ENCODE measurements around the gene FRS2. TPM values are rescaled to one million over a fixed set of nuclear protein-coding genes. Genes with fewer than 3 reads are reported as not detected.

FRS2 gene
- total and polyA plus RNA-seq, 10 of the 15 experiments (the other 5 are each of a cell fraction or from before 2014, with no cell fraction given), result 1.1 to 13.1 (median 5.9) TPM

DNA sequence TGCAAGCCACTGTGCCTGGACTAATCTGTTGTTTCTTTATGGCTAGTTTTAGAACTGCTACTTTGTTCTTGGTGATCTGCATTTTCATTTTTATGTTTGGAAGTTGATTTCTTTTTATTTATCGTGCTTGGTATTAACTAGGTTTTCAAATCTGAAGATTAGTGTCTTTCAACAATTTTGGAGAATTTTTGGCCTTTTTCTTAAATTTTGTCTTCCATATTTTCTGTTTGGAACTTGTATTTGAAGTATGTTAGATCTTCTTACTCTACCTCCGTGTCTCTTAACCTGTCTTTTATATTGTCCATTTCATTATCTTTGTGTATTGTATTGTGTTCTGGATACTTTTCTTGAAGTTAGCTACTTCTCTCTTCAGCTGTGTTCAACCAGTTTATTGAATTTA is 9.5 kb downstream of the FRS2 start:
- intact Hi-C loops (cut with micrococcal nuclease; ENCODE audit: unreplicated experiment), result no loop called here
- RAD21 ChIA-PET (ENCODE audit: unreplicated experiment), result no interaction called here
- 95% methylated on average over 2 of the region's 2 CpGs for WGBS (ENCODE audit: insufficient coverage, insufficient replicate concordance, low lambda C conversion rate, missing lambda C conversion rate)
- no peak for DNase-seq (ENCODE audit: low read depth, low spot score)
- Histone ChIP-seq H3K9ac (ENCODE audit: control insufficient read depth, insufficient read depth, low read length) (no peak overlapping the region), H3K79me2 (ENCODE audit: control insufficient read depth, insufficient read depth, low read length) (peaks cover 62% of the 10 kb centered on the region), H3K4me2 (ENCODE audit: control insufficient read depth, insufficient read depth) (no peak overlapping the region), H3K4me3 (no peak overlapping the region), H3K27me3 (replicated peaks in 1 of 2; ENCODE audit: control insufficient read depth in 2 of 2, insufficient read depth in 2 of 2, low read length in 1 of 2) (no peaks in the 10 kb centered on the region), H3K27ac (ENCODE audit: control insufficient read depth, insufficient read depth) (no peak overlapping the region), H2AFZ (ENCODE audit: control insufficient read depth, low read depth, low read length) (no peak overlapping the region), H3K36me3 (ENCODE audit: control insufficient read depth in 2 of 2, insufficient read depth in 2 of 2, low read length in 1 of 2) (no peaks in the 10 kb centered on the region; a peak in 1 of 4 replicates), H3K4me1 (ENCODE audit: control insufficient read depth, insufficient read depth, low read length) (no peaks in the 10 kb centered on the region), H4K20me1 (ENCODE audit: control insufficient read depth, insufficient read depth) (no peaks in the 10 kb centered on the region), H3K9me3 (replicated peaks; ENCODE audit: control insufficient read depth, insufficient read depth, low read length) (peaks cover 2% of the 10 kb centered on the region)
- POLR2A ChIA-PET, result no interaction called here
- BruUV-seq (replicated peaks), result no TSS peak
- no peak for ATAC-seq
- FAIRE-seq, result no peak
- SMC1A ChIA-PET (ENCODE audit: uncharacterized antibody, unreplicated experiment), result interaction anchor here (0.6 to 2.4 kb wide), 8 partner anchors 9 to 75 kb away, joined by 3 to 7 read pairs (median 4); partner anchors contain the start of gene FRS2
- CTCF ChIA-PET, result interaction anchor here (1.7 kb wide), 2 partner anchors 10 to 91 kb away, joined by 4 to 7 read pairs; partner anchors contain the start of gene FRS2
- in situ Hi-C loops (cut with MboI), result no loop called here
- TF ChIP-seq ZNF274 (IDR thresholded peaks at IDR 0.05; ENCODE audit: insufficient read depth, insufficient read length), result no peak
- TF ChIP-seq MTA3 (IDR thresholded peaks at IDR 0.05; ENCODE audit: borderline replicate concordance, low read length), result no peak
- TF ChIP-seq, protein P1, sequence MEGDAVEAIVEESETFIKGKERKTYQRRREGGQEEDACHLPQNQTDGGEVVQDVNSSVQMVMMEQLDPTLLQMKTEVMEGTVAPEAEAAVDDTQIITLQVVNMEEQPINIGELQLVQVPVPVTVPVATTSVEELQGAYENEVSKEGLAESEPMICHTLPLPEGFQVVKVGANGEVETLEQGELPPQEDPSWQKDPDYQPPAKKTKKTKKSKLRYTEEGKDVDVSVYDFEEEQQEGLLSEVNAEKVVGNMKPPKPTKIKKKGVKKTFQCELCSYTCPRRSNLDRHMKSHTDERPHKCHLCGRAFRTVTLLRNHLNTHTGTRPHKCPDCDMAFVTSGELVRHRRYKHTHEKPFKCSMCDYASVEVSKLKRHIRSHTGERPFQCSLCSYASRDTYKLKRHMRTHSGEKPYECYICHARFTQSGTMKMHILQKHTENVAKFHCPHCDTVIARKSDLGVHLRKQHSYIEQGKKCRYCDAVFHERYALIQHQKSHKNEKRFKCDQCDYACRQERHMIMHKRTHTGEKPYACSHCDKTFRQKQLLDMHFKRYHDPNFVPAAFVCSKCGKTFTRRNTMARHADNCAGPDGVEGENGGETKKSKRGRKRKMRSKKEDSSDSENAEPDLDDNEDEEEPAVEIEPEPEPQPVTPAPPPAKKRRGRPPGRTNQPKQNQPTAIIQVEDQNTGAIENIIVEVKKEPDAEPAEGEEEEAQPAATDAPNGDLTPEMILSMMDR (IDR thresholded peaks at IDR 0.05 in 2 of 3, conservative IDR thresholded peaks at IDR 0.05 in 1 of 3; ENCODE audit: control insufficient read depth in 2 of 3, extremely low read depth in 1 of 3, insufficient read depth in 1 of 3, low read depth in 3 of 3, low read length in 3 of 3), result no peak
- TF ChIP-seq NBN (IDR thresholded peaks at IDR 0.05), result no peak
- TF ChIP-seq, protein P2, sequence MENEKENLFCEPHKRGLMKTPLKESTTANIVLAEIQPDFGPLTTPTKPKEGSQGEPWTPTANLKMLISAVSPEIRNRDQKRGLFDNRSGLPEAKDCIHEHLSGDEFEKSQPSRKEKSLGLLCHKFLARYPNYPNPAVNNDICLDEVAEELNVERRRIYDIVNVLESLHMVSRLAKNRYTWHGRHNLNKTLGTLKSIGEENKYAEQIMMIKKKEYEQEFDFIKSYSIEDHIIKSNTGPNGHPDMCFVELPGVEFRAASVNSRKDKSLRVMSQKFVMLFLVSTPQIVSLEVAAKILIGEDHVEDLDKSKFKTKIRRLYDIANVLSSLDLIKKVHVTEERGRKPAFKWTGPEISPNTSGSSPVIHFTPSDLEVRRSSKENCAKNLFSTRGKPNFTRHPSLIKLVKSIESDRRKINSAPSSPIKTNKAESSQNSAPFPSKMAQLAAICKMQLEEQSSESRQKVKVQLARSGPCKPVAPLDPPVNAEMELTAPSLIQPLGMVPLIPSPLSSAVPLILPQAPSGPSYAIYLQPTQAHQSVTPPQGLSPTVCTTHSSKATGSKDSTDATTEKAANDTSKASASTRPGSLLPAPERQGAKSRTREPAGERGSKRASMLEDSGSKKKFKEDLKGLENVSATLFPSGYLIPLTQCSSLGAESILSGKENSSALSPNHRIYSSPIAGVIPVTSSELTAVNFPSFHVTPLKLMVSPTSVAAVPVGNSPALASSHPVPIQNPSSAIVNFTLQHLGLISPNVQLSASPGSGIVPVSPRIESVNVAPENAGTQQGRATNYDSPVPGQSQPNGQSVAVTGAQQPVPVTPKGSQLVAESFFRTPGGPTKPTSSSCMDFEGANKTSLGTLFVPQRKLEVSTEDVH (IDR thresholded peaks at IDR 0.05; ENCODE audit: low read depth, partially characterized antibody), result no peak
- TF ChIP-seq FOXM1 (IDR thresholded peaks at IDR 0.05; ENCODE audit: low read depth, low read length), result no peak
- TF ChIP-seq CREB1 (IDR thresholded peaks at IDR 0.05; ENCODE audit: low read depth), result no peak
- no peak for TF ChIP-seq POLR2AphosphoS5 (IDR thresholded peaks at IDR 0.05; ENCODE audit: low read length)
- TF ChIP-seq, protein P3, sequence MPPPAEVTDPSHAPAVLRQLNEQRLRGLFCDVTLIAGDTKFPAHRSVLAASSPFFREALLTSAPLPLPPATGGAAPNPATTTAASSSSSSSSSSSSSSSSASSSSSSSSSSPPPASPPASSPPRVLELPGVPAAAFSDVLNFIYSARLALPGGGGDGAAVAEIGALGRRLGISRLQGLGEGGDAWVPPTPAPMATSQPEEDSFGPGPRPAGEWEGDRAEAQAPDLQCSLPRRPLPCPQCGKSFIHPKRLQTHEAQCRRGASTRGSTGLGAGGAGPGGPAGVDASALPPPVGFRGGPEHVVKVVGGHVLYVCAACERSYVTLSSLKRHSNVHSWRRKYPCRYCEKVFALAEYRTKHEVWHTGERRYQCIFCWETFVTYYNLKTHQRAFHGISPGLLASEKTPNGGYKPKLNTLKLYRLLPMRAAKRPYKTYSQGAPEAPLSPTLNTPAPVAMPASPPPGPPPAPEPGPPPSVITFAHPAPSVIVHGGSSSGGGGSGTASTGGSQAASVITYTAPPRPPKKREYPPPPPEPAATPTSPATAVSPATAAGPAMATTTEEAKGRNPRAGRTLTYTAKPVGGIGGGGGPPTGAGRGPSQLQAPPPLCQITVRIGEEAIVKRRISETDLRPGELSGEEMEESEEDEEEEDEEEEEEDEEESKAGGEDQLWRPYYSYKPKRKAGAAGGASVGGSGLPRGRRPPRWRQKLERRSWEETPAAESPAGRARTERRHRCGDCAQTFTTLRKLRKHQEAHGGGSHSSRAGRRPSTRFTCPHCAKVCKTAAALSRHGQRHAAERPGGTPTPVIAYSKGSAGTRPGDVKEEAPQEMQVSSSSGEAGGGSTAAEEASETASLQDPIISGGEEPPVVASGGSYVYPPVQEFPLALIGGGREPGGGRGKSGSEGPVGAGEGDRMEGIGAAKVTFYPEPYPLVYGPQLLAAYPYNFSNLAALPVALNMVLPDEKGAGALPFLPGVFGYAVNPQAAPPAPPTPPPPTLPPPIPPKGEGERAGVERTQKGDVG (CRISPR knock-in tag; IDR thresholded peaks at IDR 0.05), result no peak
- TF ChIP-seq, protein P4, sequence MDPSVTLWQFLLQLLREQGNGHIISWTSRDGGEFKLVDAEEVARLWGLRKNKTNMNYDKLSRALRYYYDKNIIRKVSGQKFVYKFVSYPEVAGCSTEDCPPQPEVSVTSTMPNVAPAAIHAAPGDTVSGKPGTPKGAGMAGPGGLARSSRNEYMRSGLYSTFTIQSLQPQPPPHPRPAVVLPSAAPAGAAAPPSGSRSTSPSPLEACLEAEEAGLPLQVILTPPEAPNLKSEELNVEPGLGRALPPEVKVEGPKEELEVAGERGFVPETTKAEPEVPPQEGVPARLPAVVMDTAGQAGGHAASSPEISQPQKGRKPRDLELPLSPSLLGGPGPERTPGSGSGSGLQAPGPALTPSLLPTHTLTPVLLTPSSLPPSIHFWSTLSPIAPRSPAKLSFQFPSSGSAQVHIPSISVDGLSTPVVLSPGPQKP (IDR thresholded peaks at IDR 0.05; ENCODE audit: low read depth, low read length), result no peak
- TF ChIP-seq SMAD5 (IDR thresholded peaks at IDR 0.05; ENCODE audit: low read depth), result no peak
- TF ChIP-seq GATAD2B (conservative IDR thresholded peaks at IDR 0.05; ENCODE audit: low read depth), result no peak
- TF ChIP-seq, protein P5, sequence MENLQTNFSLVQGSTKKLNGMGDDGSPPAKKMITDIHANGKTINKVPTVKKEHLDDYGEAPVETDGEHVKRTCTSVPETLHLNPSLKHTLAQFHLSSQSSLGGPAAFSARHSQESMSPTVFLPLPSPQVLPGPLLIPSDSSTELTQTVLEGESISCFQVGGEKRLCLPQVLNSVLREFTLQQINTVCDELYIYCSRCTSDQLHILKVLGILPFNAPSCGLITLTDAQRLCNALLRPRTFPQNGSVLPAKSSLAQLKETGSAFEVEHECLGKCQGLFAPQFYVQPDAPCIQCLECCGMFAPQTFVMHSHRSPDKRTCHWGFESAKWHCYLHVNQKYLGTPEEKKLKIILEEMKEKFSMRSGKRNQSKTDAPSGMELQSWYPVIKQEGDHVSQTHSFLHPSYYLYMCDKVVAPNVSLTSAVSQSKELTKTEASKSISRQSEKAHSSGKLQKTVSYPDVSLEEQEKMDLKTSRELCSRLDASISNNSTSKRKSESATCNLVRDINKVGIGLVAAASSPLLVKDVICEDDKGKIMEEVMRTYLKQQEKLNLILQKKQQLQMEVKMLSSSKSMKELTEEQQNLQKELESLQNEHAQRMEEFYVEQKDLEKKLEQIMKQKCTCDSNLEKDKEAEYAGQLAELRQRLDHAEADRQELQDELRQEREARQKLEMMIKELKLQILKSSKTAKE (IDR thresholded peaks at IDR 0.05; ENCODE audit: low read depth, poor library complexity, severe bottlenecking), result no peak

Data from GM12878 (cell line).